ENCODE results near the gene ZNRF1.
"Not testable (repeated sequence)": the region's sequence is repeated elsewhere in the genome, so short reads cannot be mapped to it uniquely, and the experiment has no call there.

Gene ZNRF1

DNA sequence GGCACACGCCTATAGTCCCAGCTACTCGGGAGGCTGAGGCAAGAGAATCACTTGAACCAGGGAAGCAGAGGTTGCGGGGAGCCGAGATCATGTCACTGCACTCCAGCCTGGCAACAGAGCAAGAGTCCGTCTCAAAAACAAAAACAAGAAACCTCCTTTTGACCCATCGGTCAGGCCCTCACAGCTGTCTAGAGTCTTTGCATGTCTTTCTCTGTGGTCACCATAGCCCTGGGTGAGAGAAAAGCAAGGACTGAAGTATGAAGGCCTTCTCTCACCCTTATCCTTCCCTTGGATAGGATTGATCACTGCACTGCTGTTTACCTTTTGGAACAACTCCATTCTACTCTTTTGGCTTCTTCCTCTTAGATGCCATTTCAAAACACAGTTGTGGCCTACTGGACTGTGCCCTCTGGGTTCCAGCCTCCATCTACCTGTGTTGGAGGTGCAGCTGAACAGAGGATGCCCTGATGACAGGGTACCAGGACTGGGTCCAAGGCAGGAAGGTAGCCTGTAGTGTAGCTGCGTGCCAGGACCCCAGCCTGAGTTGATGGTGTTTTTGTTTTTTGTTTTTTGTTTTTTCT lies 80.6 kb downstream of the ZNRF1 start:
- DNase-seq (ENCODE audit: low read depth in 2 of 2) = no peak

DNA sequence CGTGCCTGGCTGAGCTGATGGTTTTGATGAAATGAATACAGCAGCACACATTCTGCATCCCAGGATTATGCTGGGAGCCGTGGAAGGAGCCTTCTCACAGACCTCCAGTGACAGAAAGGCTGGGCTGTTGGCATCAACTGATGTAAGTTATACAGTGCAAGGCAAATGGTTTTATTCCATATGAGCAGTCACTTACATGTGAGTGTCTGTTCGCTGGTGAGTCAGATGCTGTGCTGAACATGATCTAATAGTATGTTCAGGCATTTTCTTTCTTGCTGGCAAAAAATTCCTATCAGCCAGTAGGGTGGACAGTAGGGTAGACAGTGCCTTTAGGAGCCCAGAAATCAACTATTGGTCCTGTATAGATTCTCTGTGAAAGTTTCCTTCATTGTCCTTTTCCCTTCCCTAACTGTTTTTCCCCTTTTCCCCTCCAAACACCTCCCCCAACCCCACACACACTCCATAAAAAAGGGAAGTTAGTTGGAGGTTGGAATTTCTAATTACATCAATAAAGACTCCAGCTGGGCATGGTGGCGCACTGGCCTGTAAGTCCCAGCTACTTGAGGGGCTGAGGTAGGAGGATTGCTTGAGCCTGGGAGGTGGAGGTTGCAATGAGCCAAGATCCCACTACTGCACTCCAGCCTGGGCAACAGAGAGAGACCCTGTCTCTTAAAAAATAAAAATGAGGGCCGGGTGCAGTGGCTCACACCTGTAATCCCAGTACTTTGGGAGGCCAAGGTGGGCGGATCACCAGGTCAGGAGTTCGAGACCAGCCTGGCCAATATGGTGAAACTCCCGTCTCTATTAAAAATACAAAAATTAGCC lies 81.6 kb downstream of the ZNRF1 start:
- no peak for DNase-seq (ENCODE audit: low read depth in 2 of 2)

GRCh38 chr16:75081179-75081859 lies 82.5 kb downstream of the ZNRF1 start:
- DNase-seq (ENCODE audit: low read depth in 2 of 2) = no peak

DNA sequence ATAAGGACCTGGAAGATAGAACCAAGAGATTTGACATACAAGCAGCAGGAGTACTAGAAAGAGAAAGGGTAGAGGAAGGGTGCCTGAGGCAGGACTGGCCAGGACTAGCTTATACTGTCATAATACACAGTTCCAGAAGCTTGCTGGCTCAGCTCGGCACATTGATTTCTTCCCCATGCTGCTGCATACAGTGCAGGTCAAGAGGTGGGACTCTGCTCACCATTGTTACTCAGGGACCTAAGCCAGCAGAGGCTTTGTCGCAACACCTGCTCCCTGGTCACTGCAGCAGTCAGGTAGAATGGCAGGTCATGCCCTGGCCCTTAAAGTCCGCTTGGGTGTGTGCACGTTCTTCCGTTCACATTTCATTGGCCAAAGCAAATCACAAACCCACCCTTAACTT lies 85.0 kb downstream of the ZNRF1 start:
- no peak for DNase-seq (ENCODE audit: low read depth in 2 of 2)

DNA sequence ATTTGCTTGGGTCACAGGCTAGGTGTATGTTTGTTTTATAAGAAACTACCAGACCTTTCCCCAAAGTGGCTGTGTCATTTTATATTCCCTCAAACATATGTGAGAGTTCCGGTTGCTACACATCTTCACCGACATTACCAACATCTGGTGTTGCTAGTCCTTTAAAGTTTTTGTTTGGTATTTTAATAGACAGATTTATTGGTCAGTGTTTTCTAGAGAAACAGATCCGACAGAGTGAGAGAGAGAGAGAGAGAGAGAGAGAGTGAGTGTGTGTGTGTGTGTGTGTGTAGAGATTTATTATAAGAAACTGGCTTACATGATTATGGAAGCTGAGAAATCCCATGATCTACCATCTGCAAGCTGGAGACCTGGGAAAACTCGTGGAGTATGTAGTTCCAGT lies 86.7 kb downstream of the ZNRF1 start:
- no peak for DNase-seq (ENCODE audit: low read depth in 2 of 2)

DNA sequence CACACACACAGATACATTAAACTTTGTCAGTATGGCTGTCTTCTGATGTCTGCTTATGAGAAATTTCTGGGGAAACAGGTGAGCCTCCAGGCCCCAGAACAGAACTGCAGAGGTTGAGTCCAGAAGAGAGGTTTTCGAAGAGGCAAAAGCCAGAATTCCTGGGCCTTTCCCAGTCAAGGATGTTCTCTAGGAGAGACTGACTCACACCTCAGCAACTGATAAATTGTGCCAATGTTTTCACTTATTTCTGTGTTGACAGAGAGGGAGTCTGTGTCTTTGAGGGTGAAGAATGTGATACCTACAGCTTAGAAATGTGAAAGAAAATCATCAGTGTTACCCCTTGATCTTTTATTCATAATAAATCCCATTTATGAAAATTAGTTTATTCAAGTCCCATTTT lies 87.5 kb downstream of the ZNRF1 start:
- no peak for DNase-seq (ENCODE audit: low read depth in 2 of 2)

DNA sequence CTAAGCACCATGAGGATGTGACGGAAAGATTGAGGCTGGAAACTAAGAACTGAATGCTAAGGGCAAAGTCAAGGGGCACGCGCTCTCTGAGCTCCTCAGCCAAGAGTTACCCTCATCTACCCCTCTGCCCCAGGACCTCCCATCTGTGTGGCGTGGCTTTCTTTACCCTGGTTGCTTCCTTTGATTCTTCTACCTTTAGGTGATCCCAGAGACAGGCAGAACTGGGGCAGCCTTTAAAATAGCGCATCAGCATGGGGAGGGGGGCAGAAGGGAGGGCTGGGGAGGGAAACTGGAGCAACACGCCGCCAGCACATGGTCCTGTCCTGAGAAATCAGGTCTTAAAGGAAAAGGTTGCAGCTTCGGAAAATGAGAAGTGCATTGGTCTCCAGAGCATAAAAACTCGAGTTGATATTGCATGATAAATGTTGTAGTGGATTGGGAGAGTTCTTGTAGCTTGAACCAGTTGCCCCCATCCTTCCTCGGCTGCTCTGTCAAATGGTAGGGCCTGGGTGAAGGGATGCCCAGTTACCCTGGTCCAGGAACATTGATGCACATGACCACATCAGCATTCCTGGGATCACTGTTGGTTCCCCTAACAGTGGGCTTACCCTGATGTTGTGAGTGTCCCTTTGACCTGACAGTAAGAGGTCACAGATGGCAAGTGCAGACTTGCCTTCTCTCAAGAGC lies 88.0 kb downstream of the ZNRF1 start:
- no peak for DNase-seq (ENCODE audit: low read depth in 2 of 2)

DNA sequence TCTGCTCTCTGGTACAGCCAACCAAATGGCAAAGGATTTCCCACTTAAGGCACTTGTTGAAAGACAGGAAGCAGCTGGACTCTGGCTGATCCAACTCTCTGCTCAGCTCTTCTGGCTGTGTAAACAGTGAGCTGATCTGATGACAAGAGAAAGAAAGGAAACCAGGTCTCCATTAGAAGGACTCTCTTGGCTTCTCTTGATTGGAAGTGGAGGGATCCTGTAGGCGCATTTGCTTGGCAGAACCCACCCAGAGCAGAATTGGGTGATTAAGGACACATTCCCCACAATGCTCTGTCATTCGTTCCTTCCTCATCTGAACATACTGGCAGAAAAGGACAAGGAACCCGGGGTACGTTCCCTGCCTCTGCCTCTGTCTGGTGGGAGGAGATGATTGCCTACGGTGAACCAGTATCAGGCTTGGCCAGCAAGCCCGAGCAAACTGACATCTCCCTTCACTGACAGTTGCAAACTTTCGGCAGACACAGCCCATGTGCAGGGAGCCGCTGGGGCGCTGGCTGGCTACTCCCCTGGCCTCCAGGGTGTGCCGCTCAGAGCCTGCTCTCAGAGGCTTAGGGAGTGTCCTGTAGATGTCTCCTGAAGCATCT lies 88.7 kb downstream of the ZNRF1 start:
- no peak for DNase-seq (ENCODE audit: low read depth in 2 of 2)

- DNase-seq (ENCODE audit: low read depth in 2 of 2) = no peak
Observed at GRCh38 chr16:75088216-75088615, 89.4 kb downstream of the ZNRF1 start.

DNA sequence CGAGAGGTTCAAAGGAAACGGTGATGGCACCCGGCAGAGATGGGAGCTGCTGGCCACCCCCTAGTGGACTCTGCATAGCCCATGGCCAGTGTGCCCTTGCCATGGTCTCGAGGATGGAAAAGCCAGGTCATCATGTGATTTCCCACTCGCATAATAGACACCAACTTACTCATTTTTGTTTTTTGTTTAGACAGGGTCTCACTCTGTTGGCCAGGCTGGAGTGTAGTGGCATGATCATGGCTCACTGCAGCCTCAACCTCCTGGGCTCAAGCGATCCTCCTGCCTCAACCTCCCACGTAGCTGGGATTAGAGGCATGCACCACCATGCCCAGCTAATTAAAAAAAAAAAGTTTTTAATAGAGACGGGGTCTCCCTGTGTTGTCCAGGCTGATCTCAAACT lies 90.1 kb downstream of the ZNRF1 start:
- no peak for DNase-seq (ENCODE audit: low read depth in 2 of 2)

DNA sequence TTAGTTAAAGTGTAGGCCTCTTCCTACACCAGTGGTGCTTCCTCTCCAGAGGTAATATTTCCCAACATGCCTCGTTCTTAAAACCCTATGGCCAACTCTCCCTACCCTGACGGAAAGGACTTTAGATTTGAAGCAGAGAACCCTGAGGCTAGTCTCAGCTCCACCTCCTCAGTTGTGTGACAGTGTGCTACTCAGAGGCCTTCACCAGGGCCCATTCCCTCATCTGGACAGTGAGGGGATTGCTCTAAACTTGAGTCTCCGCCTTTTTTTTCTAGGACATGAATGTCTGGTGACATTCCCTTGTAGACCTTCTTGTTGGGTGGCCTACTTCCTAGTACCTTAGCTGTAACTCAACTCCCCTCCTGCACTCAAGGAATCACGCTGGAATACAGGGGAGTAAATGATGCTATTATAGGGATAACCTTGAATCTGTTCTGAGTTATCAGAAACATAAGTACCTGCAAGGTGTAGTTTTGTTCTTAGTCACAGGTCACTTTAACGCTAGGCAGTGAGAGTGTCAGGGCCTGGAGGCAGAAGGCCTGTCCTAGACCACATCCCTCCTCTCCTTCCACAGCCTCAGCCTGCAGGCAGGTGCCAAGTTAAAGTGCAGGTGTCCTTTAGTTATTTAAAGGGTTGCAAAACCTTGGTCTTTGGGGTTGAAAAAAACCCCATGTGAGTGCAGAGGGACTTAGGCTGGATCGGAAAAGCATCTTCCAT lies 90.8 kb downstream of the ZNRF1 start:
- DNase-seq (ENCODE audit: low read depth in 2 of 2) = no peak

DNA sequence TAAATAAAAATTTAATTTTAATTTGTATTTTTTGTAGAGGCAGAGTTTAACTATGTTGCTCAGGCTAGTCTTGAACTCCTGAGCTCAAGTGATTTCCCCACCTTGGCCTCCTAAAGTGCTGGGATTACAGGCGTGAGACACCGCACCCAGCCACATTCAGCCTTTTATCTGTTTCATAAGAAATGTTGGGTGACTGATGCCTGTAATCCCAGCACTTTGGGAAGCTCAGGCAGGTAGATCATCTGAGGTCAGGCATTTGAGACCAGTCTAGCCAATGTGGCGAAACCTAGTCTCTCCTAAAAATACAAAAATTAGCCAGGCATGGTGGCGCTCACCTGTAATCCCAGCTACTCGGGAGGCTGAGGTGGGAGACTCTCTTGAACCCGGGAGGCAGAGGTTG lies 92.1 kb downstream of the ZNRF1 start:
- DNase-seq (ENCODE audit: low read depth in 2 of 2) = not testable (repeated sequence)

- DNase-seq (ENCODE audit: low read depth in 2 of 2) = not testable (repeated sequence)
Observed at GRCh38 chr16:75091619-75092018, 92.8 kb downstream of the ZNRF1 start.

DNA sequence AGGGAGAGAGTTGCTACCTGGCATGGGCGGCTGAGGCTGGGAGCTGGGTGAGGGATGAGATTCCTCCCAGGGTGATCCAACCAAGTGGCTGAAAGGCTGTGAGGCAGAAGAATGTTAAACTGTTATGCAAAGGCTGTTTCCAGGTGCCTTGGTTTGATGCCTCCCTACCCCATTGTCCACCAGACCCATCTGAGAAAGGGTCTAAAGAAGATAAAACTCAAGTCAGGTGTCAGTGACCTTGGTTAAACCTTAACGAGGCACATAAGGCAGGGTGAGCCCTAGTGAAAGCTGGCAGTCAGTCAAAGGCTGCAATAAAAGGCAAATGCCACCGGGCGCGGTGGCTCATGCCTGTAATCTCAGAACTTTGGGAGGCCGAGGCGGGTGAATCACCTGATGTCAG lies 94.0 kb downstream of the ZNRF1 start:
- DNase-seq (ENCODE audit: low read depth in 2 of 2) = no peak

- DNase-seq (ENCODE audit: low read depth in 2 of 2) = no peak
Observed at GRCh38 chr16:75093598-75094540, 95.0 kb downstream of the ZNRF1 start.

DNA sequence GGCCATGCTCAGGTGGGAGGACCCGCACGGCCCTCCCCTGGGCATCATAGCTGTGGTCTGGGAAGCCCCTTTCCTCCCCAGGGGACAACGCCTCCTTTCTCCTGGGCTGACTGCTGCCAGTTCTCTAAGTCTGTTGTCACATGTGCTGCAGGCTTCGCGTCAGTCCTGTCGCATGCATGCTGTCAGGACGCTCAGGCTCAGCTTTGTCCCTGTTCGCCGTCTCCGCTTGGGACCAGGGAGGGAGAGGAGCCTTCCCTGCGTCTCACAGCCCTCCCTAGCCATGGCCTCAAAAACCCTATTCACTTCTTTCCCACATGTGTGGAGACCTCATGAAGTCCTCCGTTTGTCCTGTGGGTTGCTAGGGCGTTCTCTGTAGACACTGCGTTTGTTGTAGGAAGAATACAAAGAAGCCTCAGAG lies 96.4 kb downstream of the ZNRF1 start:
- no peak for DNase-seq (ENCODE audit: low read depth in 2 of 2)

- no peak for DNase-seq (ENCODE audit: low read depth in 2 of 2)
Observed at GRCh38 chr16:75096656-75097055, 97.8 kb downstream of the ZNRF1 start.

GRCh38 chr16:75097191-75097761 lies 98.5 kb downstream of the ZNRF1 start:
- no peak for DNase-seq (ENCODE audit: low read depth in 2 of 2)

DNA sequence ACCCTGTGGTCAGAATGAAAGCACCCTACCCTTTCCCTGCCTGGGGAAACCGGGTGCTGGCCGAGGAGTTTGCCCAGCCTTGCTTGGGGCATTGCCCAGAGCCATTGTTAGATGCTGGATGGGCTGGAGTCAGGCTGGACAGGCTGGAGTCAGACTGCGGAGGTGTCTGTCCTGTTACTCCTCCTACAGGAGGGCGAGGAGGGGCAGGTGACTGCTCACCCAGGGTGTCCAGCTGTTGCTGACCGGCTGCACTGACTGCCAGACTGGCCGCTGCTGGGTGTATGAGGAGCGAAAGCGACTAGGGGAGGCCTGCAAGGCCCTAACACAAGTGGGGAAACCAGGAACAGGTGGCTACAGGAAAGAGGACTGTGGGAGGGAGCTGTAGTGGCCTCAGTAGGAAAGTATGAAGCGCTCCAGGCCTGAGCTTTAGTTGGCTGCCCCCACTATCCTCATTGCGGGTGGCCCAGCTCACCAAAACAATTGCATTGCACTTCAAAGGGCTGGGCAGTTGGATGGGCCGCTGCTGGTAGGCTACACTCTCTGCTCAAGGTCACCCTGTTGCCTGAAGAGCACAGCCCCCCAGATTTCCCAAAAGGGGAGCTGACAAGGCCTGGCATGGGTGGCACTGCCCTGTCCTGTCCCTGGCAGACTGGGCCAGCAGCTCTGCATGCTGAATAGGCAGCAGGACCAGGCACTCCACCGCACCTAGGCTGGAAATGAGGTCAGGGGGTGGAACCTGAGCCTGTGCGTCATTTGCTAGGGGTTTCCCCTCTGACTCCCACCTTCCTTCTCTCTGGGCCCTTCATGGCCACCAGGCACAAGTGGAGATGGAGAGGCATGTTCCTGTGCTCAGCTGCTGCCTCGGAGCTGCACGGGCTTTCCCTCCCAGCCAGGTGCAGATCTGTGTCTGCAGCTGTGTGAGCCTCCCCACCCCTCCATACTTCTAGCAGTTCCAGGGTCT lies 99.4 kb downstream of the ZNRF1 start:
- DNase-seq (ENCODE audit: low read depth in 2 of 2) = peak; percentile 41 to 48

Measured in stimulated activated CD8-positive, alpha-beta memory T cell treated with anti-CD3 and anti-CD28 coated beads, Interleukin-15, amount 100 ng/mL, for 4 hours (primary cell).